PC-3 (cell line): Measurements from ENCODE around the gene YLPM1. TPM values are rescaled to one million over a fixed set of nuclear protein-coding genes. Genes with fewer than 3 reads are reported as not detected.

ENCODE experiments used
- ATAC-seq: fragments of 200-7000 bp; cut with Tn5 transposase; 2 replicates; pipeline ENCODE4 v1.9.1; 2020; ENCODE audit warnings: mild to moderate bottlenecking, moderate library complexity
- BruUV-seq: library from RNA; stranded (reverse); fragments of 400-500 nt; replicated peaks from 2 replicates; lab custom pipeline; 2021; lab: Mats Ljungman, UMichigan
- CTCF ChIA-PET: fragments of 300-600 bp; sonication (Branson Sonifier 250); formaldehyde crosslinking; loops from one replicate; lab custom pipeline; 2022; ENCODE audit warnings: antibody characterized with exemption; lab: Charles Lee
- POLR2A ChIA-PET: fragments of 300-600 bp; sonication (Branson Sonifier 250); formaldehyde crosslinking; loops from one replicate; lab custom pipeline; 2022; ENCODE audit warnings: antibody characterized with exemption; ENCODE audit not compliant: unreplicated experiment; lab: Charles Lee
- DNase-seq: peaks from one replicate; pipeline ENCODE4 v3.0.0-alpha.2; 2015
- H2AFZ ChIP-seq: fragments of 300-600 bp; sonication (generic); 2 replicates; pipeline ENCODE4 v1.6.0; 2016; ENCODE audit warnings: antibody characterized with exemption, low read length
- H3F3A ChIP-seq: fragments of 300-600 bp; sonication (generic); one replicate; pipeline ENCODE4 v1.6.0; 2017; ENCODE audit warnings: antibody characterized with exemption, low read length, control low read depth, mild to moderate bottlenecking; ENCODE audit not compliant: unreplicated experiment
- H3K27ac ChIP-seq: fragments of 300-600 bp; sonication (generic); 2 replicates; pipeline ENCODE4 v1.5.1; 2016; ENCODE audit warnings: mild to moderate bottlenecking, low read length
- H3K27me3 ChIP-seq: fragments of 300-600 bp; sonication (generic); 2 replicates; pipeline ENCODE4 v1.6.1; 2016; ENCODE audit warnings: low read length, mixed read lengths
- H3K36me3 ChIP-seq: fragments of 300-600 bp; sonication (generic); 2 replicates; pipeline ENCODE4 v1.6.1; 2016; ENCODE audit warnings: low read depth, mixed run types, low read length, mixed read lengths
- H3K4me1 ChIP-seq: fragments of 300-600 bp; sonication (generic); 2 replicates; pipeline ENCODE4 v1.5.1; 2016; ENCODE audit warnings: low read length; ENCODE audit not compliant: insufficient read depth
- H3K4me2 ChIP-seq: fragments of 300-600 bp; sonication (generic); 2 replicates; pipeline ENCODE4 v1.6.0; 2016; ENCODE audit warnings: low read length
- H3K4me3 ChIP-seq: fragments of 300-600 bp; sonication (generic); 2 replicates; pipeline ENCODE4 v1.5.1; 2016; ENCODE audit warnings: mild to moderate bottlenecking, low read length, mixed read lengths
- H3K79me2 ChIP-seq: fragments of 300-600 bp; sonication (generic); 2 replicates; pipeline ENCODE4 v1.6.1; 2017; ENCODE audit warnings: low read length, mixed read lengths
- H3K9ac ChIP-seq: fragments of 300-600 bp; sonication (generic); 2 replicates; pipeline ENCODE4 v1.6.0; 2016; ENCODE audit warnings: mild to moderate bottlenecking, low read length
- H3K9me2 ChIP-seq: fragments of 300-600 bp; sonication (generic); replicated peaks from 2 replicates; pipeline ENCODE4 v1.6.1; 2016; ENCODE audit warnings: mixed run types, low read length, mixed read lengths
- H3K9me3 ChIP-seq: fragments of 300-600 bp; sonication (generic); 2 replicates; pipeline ENCODE4 v1.6.1; 2016; ENCODE audit warnings: low read length, mixed read lengths
- H4K20me1 ChIP-seq: fragments of 300-600 bp; sonication (generic); 2 replicates; pipeline ENCODE4 v1.6.1; 2016; ENCODE audit warnings: low read length, mixed read lengths
- CTCF ChIP-seq: fragments of 300-600 bp; sonication (generic); conservative IDR thresholded peaks from 2 replicates; pipeline ENCODE4 v1.5.1; 2017; ENCODE audit warnings: antibody characterized with exemption, low read depth, mild to moderate bottlenecking, low read length
- EZH2 ChIP-seq: fragments of 300-600 bp; sonication (generic); IDR thresholded peaks from one replicate; pipeline ENCODE4 v1.6.1; 2017; ENCODE audit warnings: antibody characterized with exemption, mild to moderate bottlenecking, low read length; ENCODE audit not compliant: unreplicated experiment
- EZH2phosphoT487 ChIP-seq: fragments of 300-600 bp; sonication (generic); IDR thresholded peaks from 2 replicates; pipeline ENCODE4 v1.6.1; 2018; ENCODE audit warnings: mild to moderate bottlenecking, antibody characterized with exemption, low read length, borderline replicate concordance
- intact Hi-C: fragments of 100-400 bp; cut with micrococcal nuclease; formaldehyde crosslinking; loops from 2 replicates; pipeline ENCODE4 v1.9.0; 2023
- total RNA-seq: library from RNA; depleted of rRNA; stranded (reverse); fragments of >200 nt; gene quantifications from 2 replicates; pipeline ENCODE4 v1.2.3, GENCODE V29; 2014

YLPM1 gene
- total RNA-seq, 1 experiment from 2014 or later = 25.1 TPM

DNA sequence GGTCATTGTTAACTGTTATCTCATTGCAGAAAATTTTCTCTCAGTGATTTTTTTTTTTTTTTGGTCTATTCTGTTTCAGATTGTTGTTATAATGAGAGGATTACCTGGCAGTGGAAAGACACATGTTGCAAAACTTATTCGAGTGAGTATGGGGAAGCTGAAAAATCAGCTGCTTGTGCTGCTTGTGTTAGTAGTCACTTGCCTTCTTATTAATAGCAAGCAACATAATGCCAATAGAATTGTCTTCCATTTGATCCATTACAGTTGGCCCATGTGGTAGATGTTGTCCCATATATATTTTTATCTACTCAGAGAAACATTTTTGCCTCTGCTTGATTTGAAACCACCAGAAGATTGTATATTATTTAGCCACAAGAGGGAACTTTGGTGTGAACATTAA lies 53.0 kb downstream of the YLPM1 start:
- H4K20me1 ChIP-seq = no peaks in the 10 kb centered on the region
- TF ChIP-seq EZH2 = no peak
- no peak for TF ChIP-seq CTCF
- no peak for TF ChIP-seq EZH2phosphoT487
- no peaks in the 10 kb centered on the region for H3K27me3 ChIP-seq
- ATAC-seq = no peak
- no peaks in the 10 kb centered on the region for H3F3A ChIP-seq
- POLR2A ChIA-PET = no interaction called here
- H3K36me3 ChIP-seq = peaks cover 68% of the 10 kb centered on the region
- no peak overlapping the region for H2AFZ ChIP-seq
- no peak for DNase-seq
- no peaks in the 10 kb centered on the region for H3K9me2 ChIP-seq
- no peak overlapping the region for H3K4me3 ChIP-seq
- intact Hi-C loops = no loop called here
- CTCF ChIA-PET = no interaction called here
- no peak overlapping the region for H3K9ac ChIP-seq
- no peaks in the 10 kb centered on the region for H3K9me3 ChIP-seq
- no peaks in the 10 kb centered on the region for H3K4me1 ChIP-seq
- no peak overlapping the region for H3K4me2 ChIP-seq
- BruUV-seq = no TSS peak
- no peak overlapping the region for H3K27ac ChIP-seq
- no peaks in the 10 kb centered on the region for H3K79me2 ChIP-seq

DNA sequence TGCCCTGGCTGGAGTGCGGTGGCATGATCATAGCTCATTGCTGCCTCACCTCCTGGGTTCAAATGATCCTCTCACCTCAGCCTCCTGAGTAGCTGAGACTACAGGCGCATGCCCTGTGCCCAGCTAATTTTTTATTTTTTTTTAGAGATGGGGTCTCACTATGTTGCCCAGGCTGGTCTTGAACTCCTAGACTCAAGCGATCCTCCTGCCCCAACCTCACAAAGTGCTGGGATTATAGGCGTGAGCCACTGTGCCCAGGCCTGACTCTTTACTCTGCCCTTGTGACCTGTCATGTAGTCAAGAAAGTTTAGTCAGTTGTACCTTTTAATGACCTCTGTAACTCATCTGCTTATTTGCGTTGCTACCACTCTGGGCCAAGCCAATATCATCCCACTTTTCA lies 57.2 kb downstream of the YLPM1 start:
- no peaks in the 10 kb centered on the region for H4K20me1 ChIP-seq
- ATAC-seq (no peak), DNase-seq (no peak)
- H3K4me2 ChIP-seq = no peak overlapping the region
- H3K9me2 ChIP-seq = no peaks in the 10 kb centered on the region
- no peaks in the 10 kb centered on the region for H3K4me1 ChIP-seq
- H2AFZ ChIP-seq = no peak overlapping the region
- ChIA-PET POLR2A (no interaction called here), CTCF (no interaction called here)
- no peak overlapping the region for H3K9ac ChIP-seq
- no peaks in the 10 kb centered on the region for H3F3A ChIP-seq
- no peaks in the 10 kb centered on the region for H3K27me3 ChIP-seq
- no peaks in the 10 kb centered on the region for H3K9me3 ChIP-seq
- H3K4me3 ChIP-seq = no peak overlapping the region
- H3K27ac ChIP-seq = no peak overlapping the region
- BruUV-seq = no TSS peak
- H3K79me2 ChIP-seq = no peaks in the 10 kb centered on the region
- no peak for TF ChIP-seq EZH2phosphoT487
- no peak for TF ChIP-seq EZH2
- no peak for TF ChIP-seq CTCF
- intact Hi-C loops = no loop called here
- peaks cover 72% of the 10 kb centered on the region for H3K36me3 ChIP-seq

GRCh38 chr14:74821267-74821915 lies 58.3 kb downstream of the YLPM1 start:
- Histone ChIP-seq H3K9me3 (no peaks in the 10 kb centered on the region), H3K9ac (no peak overlapping the region), H3K9me2 (no peaks in the 10 kb centered on the region), H3K27me3 (no peaks in the 10 kb centered on the region), H3K27ac (no peak overlapping the region), H3K36me3 (peaks cover 62% of the 10 kb centered on the region), H3K4me2 (no peak overlapping the region), H2AFZ (no peak overlapping the region), H3K4me3 (no peak overlapping the region), H3F3A (no peaks in the 10 kb centered on the region), H4K20me1 (no peaks in the 10 kb centered on the region), H3K79me2 (no peaks in the 10 kb centered on the region), H3K4me1 (no peaks in the 10 kb centered on the region)
- DNase-seq (no peak), ATAC-seq (no peak)
- intact Hi-C loops = no loop called here
- ChIA-PET POLR2A (no interaction called here), CTCF (no interaction called here)
- TF ChIP-seq EZH2 (no peak), EZH2phosphoT487 (no peak), CTCF (no peak)
- TSS peak; percentile 13 for BruUV-seq
